Mesenchymal stem cell (in vitro differentiated cells and primary cell): ENCODE measurements around the gene KCND3.

ENCODE experiments used
- DNase-seq: peaks from one replicate; pipeline ENCODE4 v3.0.0-alpha.2; 2013
- H2AFZ ChIP-seq: one replicate; pipeline ENCODE4 v1.6.1; 2013; ENCODE audit warnings: low read depth, mild to moderate bottlenecking, control low read depth, inconsistent platforms, low read length, moderate library complexity
- H2AK5ac ChIP-seq: 2 replicates; pipeline ENCODE4 v1.6.1; 2013; ENCODE audit warnings: low read length, moderate library complexity, mild to moderate bottlenecking, inconsistent platforms; ENCODE audit not compliant: severe bottlenecking
- H2BK120ac ChIP-seq: one replicate; pipeline ENCODE4 v1.6.1; 2013; ENCODE audit warnings: low read depth, mild to moderate bottlenecking, inconsistent platforms, low read length, moderate library complexity
- H2BK12ac ChIP-seq, 2 experiments: one replicate each; pipeline ENCODE4 v1.6.1; 2013; ENCODE audit warnings: inconsistent platforms in 2 of 2, low read length in 2 of 2, mild to moderate bottlenecking in 2 of 2, moderate library complexity in 2 of 2, control low read depth in 1 of 2
- H2BK15ac ChIP-seq: one replicate; pipeline ENCODE4 v1.6.1; 2013; ENCODE audit warnings: mild to moderate bottlenecking, low read depth, inconsistent platforms; ENCODE audit not compliant: poor library complexity, severe bottlenecking
- H2BK5ac ChIP-seq: 2 replicates; pipeline ENCODE4 v1.6.1; 2013; ENCODE audit warnings: low read depth, mild to moderate bottlenecking, low read length, control low read depth, inconsistent platforms; ENCODE audit not compliant: poor library complexity, severe bottlenecking
- H3K14ac ChIP-seq, 2 experiments: one replicate each; pipeline ENCODE4 v1.6.1; 2013; ENCODE audit warnings: inconsistent platforms in 2 of 2, low read length in 2 of 2, control low read depth in 1 of 2, mild to moderate bottlenecking in 1 of 2, moderate library complexity in 1 of 2
- H3K18ac ChIP-seq, 2 experiments: one replicate each; pipeline ENCODE4 v1.6.1; 2013; ENCODE audit warnings: inconsistent platforms in 2 of 2, low read length in 2 of 2, control low read depth in 1 of 2, low read depth in 1 of 2, mild to moderate bottlenecking in 1 of 2
- H3K23ac ChIP-seq, 2 experiments: one replicate each; pipeline ENCODE4 v1.6.1; 2013; ENCODE audit warnings: inconsistent platforms in 2 of 2, low read length in 2 of 2, mild to moderate bottlenecking in 2 of 2, moderate library complexity in 2 of 2, control low read depth in 1 of 2
- H3K27ac ChIP-seq: 2 replicates; pipeline ENCODE4 v1.5.1; 2013; ENCODE audit warnings: mild to moderate bottlenecking, moderate library complexity, low read length, control low read depth, inconsistent platforms; ENCODE audit not compliant: poor library complexity, severe bottlenecking
- H3K27me3 ChIP-seq, 2 experiments: 2 replicates each; pipeline versions ENCODE4 v1.6.1 to v1.7.0; 2013; ENCODE audit warnings: low read length in 2 of 2, mild to moderate bottlenecking in 2 of 2, moderate library complexity in 2 of 2, control low read depth in 1 of 2, inconsistent platforms in 1 of 2; ENCODE audit not compliant: control insufficient read depth in 1 of 2, insufficient read depth in 1 of 2
- H3K36me3 ChIP-seq, 2 experiments: 2 replicates each; pipeline versions ENCODE4 v1.6.1 to v1.7.0; 2013; ENCODE audit warnings: low read length in 2 of 2, control low read depth in 1 of 2, inconsistent platforms in 1 of 2, low read depth in 1 of 2, mild to moderate bottlenecking in 1 of 2; ENCODE audit not compliant: insufficient read depth in 2 of 2, control insufficient read depth in 1 of 2
- H3K4ac ChIP-seq, 2 experiments: one replicate each; pipeline ENCODE4 v1.6.1; 2013; ENCODE audit warnings: inconsistent platforms in 2 of 2, low read length in 2 of 2, mild to moderate bottlenecking in 2 of 2, moderate library complexity in 2 of 2, control low read depth in 1 of 2, low read depth in 1 of 2
- H3K4me1 ChIP-seq: 2 replicates; pipeline ENCODE4 v1.6.1; 2013; ENCODE audit warnings: low read depth, low read length, control low read depth; ENCODE audit not compliant: control insufficient read depth, insufficient read depth
- H3K4me2 ChIP-seq: 2 replicates; pipeline ENCODE4 v1.6.1; 2013; ENCODE audit warnings: low read length, mild to moderate bottlenecking, inconsistent platforms; ENCODE audit not compliant: poor library complexity, severe bottlenecking
- H3K4me3 ChIP-seq, 2 experiments: 2 replicates each; pipeline versions ENCODE4 v1.5.1 to v1.7.0; 2013; ENCODE audit warnings: low read length in 2 of 2, mild to moderate bottlenecking in 2 of 2, control low read depth in 1 of 2, low read depth in 1 of 2; ENCODE audit not compliant: insufficient read depth in 1 of 2
- H3K79me1 ChIP-seq: replicated peaks from 2 replicates; pipeline ENCODE4 v1.6.1; 2013; ENCODE audit warnings: mild to moderate bottlenecking, control low read depth, low read length, inconsistent platforms; ENCODE audit not compliant: poor library complexity, severe bottlenecking
- H3K9ac ChIP-seq: 2 replicates; pipeline ENCODE4 v1.7.0; 2013; ENCODE audit warnings: mild to moderate bottlenecking, low read length, moderate library complexity
- H3K9me3 ChIP-seq: 2 replicates; pipeline ENCODE4 v1.7.0; 2013; ENCODE audit warnings: mild to moderate bottlenecking, low read length; ENCODE audit not compliant: control insufficient read depth
- H4K8ac ChIP-seq: one replicate; pipeline ENCODE4 v1.6.1; 2013; ENCODE audit warnings: inconsistent platforms, mild to moderate bottlenecking, low read length, moderate library complexity
- H4K91ac ChIP-seq: one replicate; pipeline ENCODE4 v1.6.1; 2013; ENCODE audit warnings: mild to moderate bottlenecking, low read length, inconsistent platforms
- WGBS: methylation state at CpG from one replicate; pipeline ENCODE4 v1.1.7; 2013; ENCODE audit warnings: mixed read lengths; 5-methylcytosine and 5-hydroxymethylcytosine counted together

Gene KCND3

GRCh38 chr1:111835514-111835913 lies 154.0 kb downstream of the KCND3 start:
- no peak overlapping the region for H4K91ac ChIP-seq
- no peak overlapping the region for H3K18ac ChIP-seq
- 83% methylated on average over 3 of the region's 3 CpGs for WGBS
- no peak overlapping the region for H2BK12ac ChIP-seq
- no peak overlapping the region for H2AFZ ChIP-seq
- H3K14ac ChIP-seq: no peak overlapping the region
- no peak overlapping the region for H2BK120ac ChIP-seq
- no peaks in the 10 kb centered on the region for H3K36me3 ChIP-seq
- no peak overlapping the region for H2BK15ac ChIP-seq
- H3K4me1 ChIP-seq: no peaks in the 10 kb centered on the region
- DNase-seq: no peak
- no peak overlapping the region for H2BK5ac ChIP-seq
- H3K4me3 ChIP-seq: no peak overlapping the region
- no peak overlapping the region for H3K9ac ChIP-seq
- no peak overlapping the region for H3K27ac ChIP-seq
- no peak overlapping the region for H4K8ac ChIP-seq
- no peaks in the 10 kb centered on the region for H3K79me1 ChIP-seq
- no peak overlapping the region for H3K4me2 ChIP-seq
- no peak overlapping the region for H3K4ac ChIP-seq
- peaks cover 0 to 14% of the 10 kb centered on the region in 2 experiments for H3K27me3 ChIP-seq
- no peaks in the 10 kb centered on the region for H3K9me3 ChIP-seq
- H2AK5ac ChIP-seq: no peak overlapping the region
- H3K23ac ChIP-seq: no peak overlapping the region

- Histone ChIP-seq H2AFZ (no peak overlapping the region), H3K4me3 (no peak overlapping the region), H2AK5ac (no peak overlapping the region), H3K27me3 (peaks cover 0 to 16% of the 10 kb centered on the region in 2 experiments), H3K4me1 (no peaks in the 10 kb centered on the region), H3K18ac (no peak overlapping the region), H3K9ac (no peak overlapping the region), H3K79me1 (no peaks in the 10 kb centered on the region), H3K9me3 (no peaks in the 10 kb centered on the region), H3K14ac (no peak overlapping the region), H3K4me2 (no peak overlapping the region), H4K8ac (no peak overlapping the region), H3K23ac (no peak overlapping the region), H4K91ac (no peak overlapping the region), H3K36me3 (no peaks in the 10 kb centered on the region), H3K4ac (no peak overlapping the region), H2BK15ac (no peak overlapping the region), H2BK12ac (no peak overlapping the region), H3K27ac (no peak overlapping the region), H2BK5ac (no peak overlapping the region), H2BK120ac (no peak overlapping the region)
- WGBS: 48% methylated on average over 2 of the region's 5 CpGs
- no peak for DNase-seq
Observed at GRCh38 chr1:111834956-111835355, 154.5 kb downstream of the KCND3 start.

- Histone ChIP-seq H3K27ac (no peak overlapping the region), H3K4ac (no peak overlapping the region), H3K9ac (no peak overlapping the region), H3K23ac (no peak overlapping the region), H3K27me3 (peaks cover 0 to 16% of the 10 kb centered on the region in 2 experiments), H3K79me1 (no peaks in the 10 kb centered on the region), H3K4me2 (no peak overlapping the region), H3K9me3 (no peaks in the 10 kb centered on the region), H4K91ac (no peak overlapping the region), H2AFZ (no peak overlapping the region), H3K36me3 (no peaks in the 10 kb centered on the region), H4K8ac (no peak overlapping the region), H3K14ac (no peak overlapping the region), H2BK5ac (no peak overlapping the region), H2BK120ac (no peak overlapping the region), H2AK5ac (no peak overlapping the region), H2BK12ac (no peak overlapping the region), H2BK15ac (no peak overlapping the region), H3K18ac (no peak overlapping the region), H3K4me1 (no peaks in the 10 kb centered on the region), H3K4me3 (no peak overlapping the region)
- no peak for DNase-seq
- WGBS: 76% methylated on average over 3 of the region's 4 CpGs
Observed at GRCh38 chr1:111833334-111833733, 156.1 kb downstream of the KCND3 start.

- 61% methylated on average over 6 of the region's 10 CpGs for WGBS
- no peak overlapping the region for H2BK15ac ChIP-seq
- H4K8ac ChIP-seq: no peak overlapping the region
- no peak overlapping the region for H3K14ac ChIP-seq
- no peak overlapping the region for H2BK5ac ChIP-seq
- H3K9ac ChIP-seq: no peak overlapping the region
- no peaks in the 10 kb centered on the region for H3K4me1 ChIP-seq
- no peak overlapping the region for H3K4ac ChIP-seq
- H3K27ac ChIP-seq: no peak overlapping the region
- H3K4me3 ChIP-seq: no peak overlapping the region
- no peak overlapping the region for H2BK12ac ChIP-seq
- no peak overlapping the region for H2BK120ac ChIP-seq
- H3K79me1 ChIP-seq: no peaks in the 10 kb centered on the region
- no peak overlapping the region for H2AFZ ChIP-seq
- H3K27me3 ChIP-seq: peaks cover 0 to 16% of the 10 kb centered on the region in 2 experiments
- H4K91ac ChIP-seq: no peak overlapping the region
- H3K23ac ChIP-seq: no peak overlapping the region
- no peak overlapping the region for H3K18ac ChIP-seq
- H2AK5ac ChIP-seq: no peak overlapping the region
- no peaks in the 10 kb centered on the region for H3K9me3 ChIP-seq
- DNase-seq: no peak
- no peak overlapping the region for H3K4me2 ChIP-seq
- no peaks in the 10 kb centered on the region for H3K36me3 ChIP-seq
Observed at GRCh38 chr1:111832521-111833155, 156.8 kb downstream of the KCND3 start.
